Thymus (tissue), 11 donors: Measurements from ENCODE around the gene TRPM5. TPM values are rescaled to one million over a fixed set of nuclear protein-coding genes. Genes with fewer than 3 reads are reported as not detected.

Experiments
- DNase-seq, 9 donors: peaks; one replicate each; pipeline ENCODE4 v3.0.0-alpha.2; 2013; ENCODE audit warnings: low spot score in 9 of 9, low read depth in 6 of 9, missing footprints in 1 of 9
- H3K27ac ChIP-seq, 2 donors: one replicate each; pipeline ENCODE4 v1.5.1; 2013; ENCODE audit warnings: control low read depth in 1 of 2, low read depth in 1 of 2, low read length in 1 of 2, mild to moderate bottlenecking in 1 of 2, moderate library complexity in 1 of 2
- H3K27me3 ChIP-seq, 2 donors: one replicate each; pipeline ENCODE4 v1.5.1; 2013; ENCODE audit warnings: low read length in 1 of 2; ENCODE audit not compliant: control insufficient read depth in 2 of 2, insufficient read depth in 1 of 2
- H3K36me3 ChIP-seq, 2 donors: one replicate each; pipeline ENCODE4 v1.5.1; 2013; ENCODE audit warnings: low read length in 1 of 2, mild to moderate bottlenecking in 1 of 2, moderate library complexity in 1 of 2; ENCODE audit not compliant: control insufficient read depth in 2 of 2, insufficient read depth in 2 of 2
- H3K4me1 ChIP-seq, 2 donors: one replicate each; pipeline ENCODE4 v1.5.1; 2013; ENCODE audit warnings: low read length in 2 of 2; ENCODE audit not compliant: control insufficient read depth in 2 of 2, insufficient read depth in 2 of 2
- H3K4me3 ChIP-seq, 2 donors: one replicate each; pipeline ENCODE4 v1.5.1; 2013; ENCODE audit warnings: low read length in 2 of 2, control low read depth in 1 of 2, mild to moderate bottlenecking in 1 of 2
- H3K9me3 ChIP-seq, 2 donors: one replicate each; pipeline ENCODE4 v1.5.1; 2013; ENCODE audit warnings: low read length in 1 of 2, mild to moderate bottlenecking in 1 of 2; ENCODE audit not compliant: control insufficient read depth in 2 of 2, insufficient read depth in 1 of 2
- WGBS: extraction: QIAGEN DNeasy Blood & Tissue Kit; methylation state at CpG from one replicate; pipeline ENCODE4 v1.1.7; 2013; 5-methylcytosine and 5-hydroxymethylcytosine counted together
- polyA plus RNA-seq: library from polyadenylated mRNA; stranded (reverse); fragments of 200-250 nt; gene quantifications from one replicate; pipeline ENCODE4 v1.2.3, GENCODE V29; 2013
- total RNA-seq: library from RNA; stranded (reverse); fragments of 120-200 nt; gene quantifications from one replicate; pipeline ENCODE4 v1.2.4, GENCODE V29; 2013
- donor health status: healthy.

The TRPM5 gene
- total and polyA plus RNA-seq, 2 donors, result 0.09 to 0.55 TPM

- no peaks in the 10 kb centered on the region for H3K27me3 ChIP-seq
- DNase-seq, result no peak
- H3K36me3 ChIP-seq, result peaks cover 51 to 55% of the 10 kb centered on the region in 2 donors
- H3K4me3 ChIP-seq, result no peak overlapping the region
- WGBS, result 87% methylated on average over 12 of the region's 12 CpGs
- H3K4me1 ChIP-seq, result peaks cover 18 to 24% of the 10 kb centered on the region in 2 donors
- H3K9me3 ChIP-seq, result peaks cover 0 to 5% of the 10 kb centered on the region in 2 donors
- H3K27ac ChIP-seq, result no peak overlapping the region
Measured at GRCh38 chr11:2397005-2397404, 47.3 kb downstream of the TRPM5 start.

GRCh38 chr11:2396471-2396870, 47.8 kb downstream of the TRPM5 start:
- H3K4me1 ChIP-seq, result peaks cover 13 to 18% of the 10 kb centered on the region in 2 donors
- WGBS, result 95% methylated on average over 26 of the region's 26 CpGs
- peaks cover 0 to 5% of the 10 kb centered on the region in 2 donors for H3K9me3 ChIP-seq
- H3K4me3 ChIP-seq, result no peak overlapping the region
- H3K27me3 ChIP-seq, result no peaks in the 10 kb centered on the region
- peaks cover 54 to 59% of the 10 kb centered on the region in 2 donors for H3K36me3 ChIP-seq
- DNase-seq, result no peak
- no peak overlapping the region for H3K27ac ChIP-seq

GRCh38 chr11:2395856-2396255, 48.5 kb downstream of the TRPM5 start:
- Histone ChIP-seq H3K27me3 (no peaks in the 10 kb centered on the region), H3K4me1 (peaks cover 11 to 17% of the 10 kb centered on the region in 2 donors), H3K27ac (no peak overlapping the region), H3K9me3 (peaks cover 0 to 5% of the 10 kb centered on the region in 2 donors), H3K4me3 (no peak overlapping the region), H3K36me3 (peaks cover 55 to 65% of the 10 kb centered on the region in 2 donors)
- 98% methylated on average over 17 of the region's 17 CpGs for WGBS
- no peak for DNase-seq

- Histone ChIP-seq H3K27me3 (no peaks in the 10 kb centered on the region), H3K27ac (no peak overlapping the region), H3K36me3 (peaks cover 55 to 70% of the 10 kb centered on the region in 2 donors), H3K9me3 (peaks cover 0 to 5% of the 10 kb centered on the region in 2 donors), H3K4me1 (peaks cover 15 to 21% of the 10 kb centered on the region in 2 donors), H3K4me3 (no peak overlapping the region)
- WGBS, result 97% methylated on average over 26 of the region's 26 CpGs
- DNase-seq, result no peak
Measured at GRCh38 chr11:2395211-2395730, 49.0 kb downstream of the TRPM5 start.

GRCh38 chr11:2394818-2395105, 49.6 kb downstream of the TRPM5 start:
- Histone ChIP-seq H3K9me3 (peaks cover 0 to 5% of the 10 kb centered on the region in 2 donors), H3K36me3 (peaks cover 55 to 74% of the 10 kb centered on the region in 2 donors), H3K27ac (no peak overlapping the region), H3K4me1 (peaks cover 17 to 24% of the 10 kb centered on the region in 2 donors), H3K27me3 (no peaks in the 10 kb centered on the region), H3K4me3 (no peak overlapping the region)
- 90% methylated on average over 8 of the region's 8 CpGs for WGBS
- DNase-seq, result no peak

Other genes starting within 250 kb of the TRPM5 start
- gene ASCL2, start 173.9 kb downstream of the TRPM5 start, total RNA-seq, result 2.5 TPM
- 1.6 TPM for gene ASCL2, start 173.9 kb downstream of the TRPM5 start, polyA plus RNA-seq
- 2.4 TPM for gene C11orf21, start 142.6 kb downstream of the TRPM5 start, total RNA-seq
- gene C11orf21, start 142.6 kb downstream of the TRPM5 start, polyA plus RNA-seq, result 18.9 TPM
- 4.0 TPM for gene TSPAN32, start 142.5 kb downstream of the TRPM5 start, total RNA-seq
- 15.7 TPM for gene TSPAN32, start 142.5 kb downstream of the TRPM5 start, polyA plus RNA-seq
- 59.8 TPM for gene CD81, start 67.2 kb downstream of the TRPM5 start, total RNA-seq
- 179 TPM for gene CD81, start 67.2 kb downstream of the TRPM5 start, polyA plus RNA-seq
- gene TSSC4, start 43.8 kb downstream of the TRPM5 start, total RNA-seq, result 56.8 TPM
- gene TSSC4, start 43.8 kb downstream of the TRPM5 start, polyA plus RNA-seq, result 62.0 TPM
- gene KCNQ1, start 494 bp upstream of the TRPM5 start, total RNA-seq, result 0.94 TPM
- gene KCNQ1, start 494 bp upstream of the TRPM5 start, polyA plus RNA-seq, result 3.7 TPM